ENCODE measurements around the gene NWD2. TPM values are rescaled to one million over a fixed set of nuclear protein-coding genes. Genes with fewer than 3 reads are reported as not detected.

Gene NWD2
- total and polyA plus RNA-seq, 9 of the 15 experiments (the other 6 are each of a cell fraction or from before 2014, with no cell fraction given), result not detected

DNA sequence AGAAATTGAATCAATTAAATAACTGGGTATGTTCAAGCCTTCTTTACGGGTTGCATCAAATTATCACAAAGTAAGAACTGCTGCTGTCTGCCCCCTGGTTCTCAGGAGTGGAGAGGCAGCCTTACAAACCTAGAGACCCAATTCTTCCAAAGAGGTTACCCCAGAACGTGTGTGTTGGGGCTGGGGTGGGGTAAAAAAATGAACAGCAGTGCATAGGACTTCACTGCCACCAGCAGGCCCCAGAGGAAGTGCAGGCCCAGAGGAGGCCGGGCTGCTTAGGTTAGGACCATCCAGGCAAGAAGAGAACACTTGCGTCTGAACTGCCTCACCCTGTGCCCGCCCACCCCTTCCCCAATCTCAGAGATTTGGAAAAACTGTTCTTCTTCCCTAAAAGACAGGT, 1.5 kb upstream of the NWD2 start:
- Histone ChIP-seq H4K20me1 (replicated peaks; ENCODE audit: control insufficient read depth, insufficient read depth, low read length) (no peaks in the 10 kb centered on the region), H2AFZ (ENCODE audit: low read depth, low read length) (no peak overlapping the region), H3K36me3 (ENCODE audit: control insufficient read depth, insufficient read depth, low read length) (no peaks in the 10 kb centered on the region), H3K27me3 (ENCODE audit: control insufficient read depth in 2 of 2, insufficient read depth in 2 of 2, low read length in 2 of 2) (no peaks in the 10 kb centered on the region; a peak in 1 of 5 replicates), H3K4me2 (ENCODE audit: insufficient read depth, low read length) (no peak overlapping the region), H3K4me1 (replicated peaks in 1 of 2; ENCODE audit: control insufficient read depth in 2 of 2, insufficient read depth in 2 of 2, low read length in 2 of 2) (peaks cover 0 to 6% of the 10 kb centered on the region in 2 experiments; a peak in 1 of 5 replicates), H3K9me1 (ENCODE audit: control insufficient read depth, insufficient read depth, low read length) (no peaks in the 10 kb centered on the region), H3K9me3 (replicated peaks; ENCODE audit: control insufficient read depth, insufficient read depth, low read depth, low read length) (no peaks in the 10 kb centered on the region), H3K4me3 (no peak overlapping the region), H3K79me2 (ENCODE audit: control insufficient read depth, insufficient read depth, low read length) (no peaks in the 10 kb centered on the region), H3K27ac (ENCODE audit: extremely low read depth, low read depth, low read length) (no peak overlapping the region), H3K9ac (ENCODE audit: insufficient read depth in 1 of 2, low read depth in 2 of 2, low read length in 2 of 2) (no peak overlapping the region)
- intact Hi-C loops (cut with micrococcal nuclease) (no loop called here), in situ Hi-C loops (cut with MboI) (no loop called here)
- 0% methylated on average over 5 of the region's 5 CpGs for WGBS (ENCODE audit: insufficient coverage, low coverage, missing lambda C conversion rate)
- DNase-seq (ENCODE audit: extremely low read depth in 1 of 4, low spot score in 3 of 4), result no peak
- ATAC-seq, result peak; percentile 42; the same call in 1 of the 3 replicates
- POLR2A ChIA-PET, result no interaction called here
- no peak for FAIRE-seq
- CTCF ChIA-PET (ENCODE audit: low intra/inter-chr PET ratio), result no interaction called here
- BruUV-seq (replicated peaks), result no TSS peak
- TF ChIP-seq RAD21 (CRISPR knock-in tag; conservative IDR thresholded peaks at IDR 0.05 in 1 of 2, IDR thresholded peaks at IDR 0.05 in 1 of 2), result 0 out of 4 replicates have a peak, but pooled peaks of 1 of the 2 experiments have one; percentile 10
- TF ChIP-seq, protein P1, sequence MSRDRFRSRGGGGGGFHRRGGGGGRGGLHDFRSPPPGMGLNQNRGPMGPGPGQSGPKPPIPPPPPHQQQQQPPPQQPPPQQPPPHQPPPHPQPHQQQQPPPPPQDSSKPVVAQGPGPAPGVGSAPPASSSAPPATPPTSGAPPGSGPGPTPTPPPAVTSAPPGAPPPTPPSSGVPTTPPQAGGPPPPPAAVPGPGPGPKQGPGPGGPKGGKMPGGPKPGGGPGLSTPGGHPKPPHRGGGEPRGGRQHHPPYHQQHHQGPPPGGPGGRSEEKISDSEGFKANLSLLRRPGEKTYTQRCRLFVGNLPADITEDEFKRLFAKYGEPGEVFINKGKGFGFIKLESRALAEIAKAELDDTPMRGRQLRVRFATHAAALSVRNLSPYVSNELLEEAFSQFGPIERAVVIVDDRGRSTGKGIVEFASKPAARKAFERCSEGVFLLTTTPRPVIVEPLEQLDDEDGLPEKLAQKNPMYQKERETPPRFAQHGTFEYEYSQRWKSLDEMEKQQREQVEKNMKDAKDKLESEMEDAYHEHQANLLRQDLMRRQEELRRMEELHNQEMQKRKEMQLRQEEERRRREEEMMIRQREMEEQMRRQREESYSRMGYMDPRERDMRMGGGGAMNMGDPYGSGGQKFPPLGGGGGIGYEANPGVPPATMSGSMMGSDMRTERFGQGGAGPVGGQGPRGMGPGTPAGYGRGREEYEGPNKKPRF (IDR thresholded peaks at IDR 0.05; ENCODE audit: low read depth, low read length), result no peak
